Stimulated activated CD4-positive, alpha-beta T cell treated with anti-CD3 and anti-CD28 coated beads, Interleukin-12 subunit alpha, Interleukin-12 subunit beta, amount 100 ng/mL, for 24 hours (primary cell): ENCODE measurements around the gene ATP2B2.

Experiments used
- DNase-seq, 2 experiments: peaks; one replicate each; pipeline ENCODE4 v3.0.0-alpha.2; 2020; ENCODE audit warnings: low read depth in 2 of 2

The ATP2B2 gene

DNA sequence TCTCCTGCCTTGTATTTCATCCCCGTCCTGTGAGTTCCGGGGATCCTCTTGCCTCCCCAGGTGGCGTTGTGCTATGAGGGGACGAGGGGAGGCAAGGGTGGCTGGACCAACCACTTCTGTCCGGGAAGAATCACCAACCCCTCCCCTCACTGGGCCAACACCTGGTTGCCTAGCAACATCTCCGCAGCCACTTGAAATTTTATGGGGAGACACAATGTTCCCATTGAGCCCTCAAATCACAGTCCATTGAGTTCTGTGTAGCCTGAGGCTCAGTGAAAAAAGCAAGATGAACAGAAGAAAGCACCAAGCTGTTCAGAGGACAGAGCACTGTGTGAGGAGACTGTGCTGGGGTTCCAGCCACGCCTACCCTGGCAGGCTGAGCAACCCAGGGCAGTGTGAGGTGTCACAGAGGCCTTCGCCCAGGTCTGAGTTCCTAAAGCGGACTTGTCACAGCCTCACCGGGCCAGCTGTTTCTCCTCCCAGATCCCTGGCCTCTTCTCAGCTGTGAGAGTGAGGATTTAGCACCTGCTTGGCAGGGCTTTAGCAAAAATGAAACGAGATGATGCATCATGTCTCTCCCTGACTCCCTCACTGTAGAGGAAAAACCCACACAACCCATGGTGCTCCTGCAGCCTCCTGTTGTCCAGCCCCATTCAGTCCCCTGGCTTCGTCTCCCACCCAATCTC is 76.8 kb downstream of the ATP2B2 start:
- DNase-seq: no peak

DNA sequence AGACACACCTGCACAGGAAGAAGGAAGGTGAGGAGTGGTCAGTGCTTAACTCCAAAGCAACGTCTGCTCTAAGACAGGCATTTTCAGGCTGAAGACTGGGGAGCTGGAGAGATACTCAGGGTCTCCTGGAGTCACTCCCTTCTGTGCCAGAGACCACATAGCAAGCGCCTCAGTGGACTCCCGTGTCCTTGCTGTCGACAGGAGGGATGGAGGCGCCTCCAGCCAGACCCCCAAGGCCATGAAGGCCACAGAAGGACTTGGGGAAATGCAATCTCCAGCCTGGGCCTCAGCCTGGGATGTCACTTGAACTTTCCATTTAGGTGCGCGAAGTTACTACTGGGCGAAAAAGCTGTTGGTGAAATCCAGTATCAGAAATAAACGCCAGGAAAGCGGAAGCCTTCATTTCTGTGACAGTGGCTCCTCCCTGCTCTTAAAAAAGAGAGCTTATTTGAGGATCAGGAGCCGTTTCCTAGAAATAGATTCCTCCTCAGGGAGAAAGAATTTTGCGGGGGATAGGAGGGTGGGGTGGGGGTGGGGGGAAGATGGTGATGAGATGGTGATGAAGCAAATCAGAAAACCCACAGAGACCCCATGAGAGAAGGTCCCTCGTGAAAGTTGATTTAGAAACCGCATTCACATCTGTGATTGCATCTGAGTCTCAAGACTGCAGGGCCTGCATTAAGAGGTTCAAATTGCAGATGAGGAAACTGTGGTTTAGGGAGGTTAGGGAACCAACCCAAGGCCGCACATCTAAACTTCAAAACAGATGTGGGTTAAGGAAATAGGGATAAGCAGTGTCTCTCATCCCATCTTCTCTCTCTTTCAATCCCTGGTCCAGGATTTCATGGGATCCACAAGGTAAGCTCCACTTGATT is 78.8 kb downstream of the ATP2B2 start:
- DNase-seq: no peak

- no peak for DNase-seq
Observed at GRCh38 chr3:10423171-10423882, 82.1 kb downstream of the ATP2B2 start.

GRCh38 chr3:10421996-10422395 is 83.4 kb downstream of the ATP2B2 start:
- no peak for DNase-seq

GRCh38 chr3:10420745-10421475 is 84.5 kb downstream of the ATP2B2 start:
- DNase-seq: no peak

GRCh38 chr3:10419637-10420232 is 85.7 kb downstream of the ATP2B2 start:
- DNase-seq: peak in 1 of 2 experiments; percentile 13

GRCh38 chr3:10417847-10418246 is 87.5 kb downstream of the ATP2B2 start:
- DNase-seq: no peak

DNA sequence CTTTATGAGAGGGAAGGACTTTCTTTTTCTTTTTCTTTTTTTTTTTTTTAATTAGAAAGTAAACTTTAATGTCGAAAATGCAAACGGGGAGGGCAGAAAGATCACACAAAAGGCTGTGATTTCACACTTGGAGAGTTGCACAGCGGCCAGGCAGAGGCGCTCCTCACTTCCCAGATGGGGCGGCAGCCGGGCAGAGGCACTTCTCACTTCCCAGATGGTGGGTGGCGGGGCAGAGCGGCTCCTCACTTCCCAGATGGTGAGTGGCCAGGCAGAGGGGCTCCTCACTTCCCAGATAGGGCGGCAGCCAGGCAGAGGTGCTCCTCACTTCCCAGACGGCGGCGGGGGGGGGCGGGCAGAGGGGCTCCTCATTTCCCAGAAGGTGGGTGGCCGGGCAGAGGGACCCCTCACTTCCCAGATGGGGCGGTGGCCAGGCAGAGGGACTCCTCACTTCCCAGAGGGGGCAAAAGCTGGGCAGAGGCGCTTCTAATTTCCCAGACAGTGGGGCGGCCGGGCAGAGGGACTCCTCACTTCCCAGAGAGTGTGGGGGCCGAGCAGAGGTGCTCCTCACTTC is 88.6 kb downstream of the ATP2B2 start:
- no peak for DNase-seq

- DNase-seq: no peak
Observed at GRCh38 chr3:10413041-10413440, 92.3 kb downstream of the ATP2B2 start.

DNA sequence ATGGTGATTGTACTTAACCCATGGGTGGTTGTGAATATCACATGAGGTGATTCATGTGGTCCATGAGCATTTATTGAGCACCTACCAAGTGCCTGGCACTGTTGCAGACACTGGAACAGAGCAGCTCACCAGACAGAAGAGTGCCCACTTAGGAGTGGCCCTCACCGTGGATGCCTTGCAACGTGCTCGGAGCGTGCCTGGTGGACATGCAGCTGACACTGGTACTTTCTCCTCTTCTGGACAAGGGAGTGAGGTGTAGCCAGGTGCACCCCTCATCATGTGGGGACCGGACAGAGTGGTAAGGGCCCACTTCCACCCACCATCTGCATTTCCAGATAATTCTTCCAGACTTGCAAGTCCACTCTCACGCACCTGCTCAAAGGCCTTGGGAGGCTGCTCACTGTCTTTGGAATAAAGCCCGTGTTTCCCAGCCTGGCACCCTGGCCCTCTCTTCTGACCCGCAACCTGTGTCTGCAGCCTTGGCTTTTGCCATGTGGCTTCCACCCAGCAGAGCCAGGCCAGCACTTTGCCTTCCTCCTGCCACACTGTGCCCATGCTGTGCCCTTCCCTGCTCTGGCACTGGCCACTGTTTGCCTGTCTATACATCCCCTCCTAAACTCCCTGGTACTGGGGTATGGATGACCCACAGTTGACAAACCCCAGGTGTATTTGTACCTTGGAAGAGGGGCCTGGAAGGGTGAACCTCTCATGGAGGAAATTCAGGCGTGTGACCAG is 93.6 kb downstream of the ATP2B2 start:
- DNase-seq: no peak

DNA sequence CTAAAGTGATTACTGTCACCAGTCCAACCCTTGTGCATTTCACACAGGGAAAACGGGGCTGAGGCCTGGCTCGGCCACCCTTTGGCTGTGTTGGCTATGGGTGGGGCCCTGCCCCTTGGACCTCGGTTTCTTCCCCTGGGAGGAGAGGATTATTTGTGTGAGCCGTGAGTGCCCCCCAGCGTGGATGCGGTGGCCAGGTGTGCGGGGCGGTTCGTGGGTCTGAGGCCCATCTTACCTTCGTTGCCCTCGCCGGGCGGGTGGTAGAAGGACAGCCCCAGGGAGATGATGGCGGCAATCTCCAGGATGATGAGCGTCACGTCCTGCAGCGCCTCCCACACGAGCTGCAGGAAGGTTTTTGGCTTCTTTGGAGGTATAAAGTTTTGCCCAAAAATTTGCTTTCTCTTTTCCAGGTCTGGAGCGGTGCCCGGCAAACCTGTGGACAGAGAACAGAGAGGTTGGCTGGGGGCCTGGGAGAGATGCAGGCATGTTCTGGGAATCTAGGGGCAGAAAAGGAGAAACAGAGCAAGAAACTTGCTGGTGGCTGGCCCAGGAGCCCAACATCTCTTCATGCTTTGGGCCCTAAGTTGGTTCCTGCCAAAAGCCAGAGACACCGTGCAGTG is 94.9 kb downstream of the ATP2B2 start:
- DNase-seq: no peak

DNA sequence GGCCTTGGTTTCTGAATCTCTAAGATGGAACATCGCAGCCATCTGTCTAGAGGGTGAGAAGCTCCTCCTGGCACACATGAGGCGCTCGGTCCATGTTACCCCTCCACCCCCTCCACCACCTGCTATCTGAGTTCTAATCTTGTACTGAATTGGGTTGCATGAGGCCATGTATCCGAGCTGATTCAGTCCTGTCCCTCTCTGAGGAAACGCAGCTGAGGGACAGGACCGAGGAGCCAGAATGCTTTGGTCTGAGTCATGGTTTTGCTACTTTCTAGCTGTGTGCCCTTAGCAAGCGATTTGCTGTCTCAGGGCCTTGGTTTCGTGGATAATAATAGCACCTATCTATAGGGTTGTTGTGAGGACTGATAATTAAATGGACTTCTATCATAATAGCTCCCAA is 96.7 kb downstream of the ATP2B2 start:
- no peak for DNase-seq

DNA sequence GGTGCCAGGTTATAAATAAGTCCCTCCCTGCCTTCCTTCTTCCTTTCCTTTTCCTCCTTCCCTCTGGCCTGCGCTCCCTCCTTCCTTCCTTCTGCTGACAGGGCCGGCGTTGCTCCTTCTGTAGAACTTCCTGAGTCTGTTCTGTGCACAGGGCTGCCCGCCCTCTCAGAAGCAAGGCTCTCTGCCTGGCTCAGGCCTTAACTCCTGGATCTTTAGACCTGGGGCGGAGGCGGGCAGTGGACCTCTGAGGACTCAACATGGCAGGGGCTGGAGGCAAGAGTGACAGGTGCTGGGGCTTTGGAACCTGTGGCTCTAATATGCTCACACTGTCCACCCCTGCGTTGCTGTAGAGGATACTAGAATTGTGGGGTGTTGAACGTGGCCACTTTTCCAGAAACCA is 98.0 kb downstream of the ATP2B2 start:
- no peak for DNase-seq

GRCh38 chr3:10406414-10406813 is 99.0 kb downstream of the ATP2B2 start:
- no peak for DNase-seq

DNA sequence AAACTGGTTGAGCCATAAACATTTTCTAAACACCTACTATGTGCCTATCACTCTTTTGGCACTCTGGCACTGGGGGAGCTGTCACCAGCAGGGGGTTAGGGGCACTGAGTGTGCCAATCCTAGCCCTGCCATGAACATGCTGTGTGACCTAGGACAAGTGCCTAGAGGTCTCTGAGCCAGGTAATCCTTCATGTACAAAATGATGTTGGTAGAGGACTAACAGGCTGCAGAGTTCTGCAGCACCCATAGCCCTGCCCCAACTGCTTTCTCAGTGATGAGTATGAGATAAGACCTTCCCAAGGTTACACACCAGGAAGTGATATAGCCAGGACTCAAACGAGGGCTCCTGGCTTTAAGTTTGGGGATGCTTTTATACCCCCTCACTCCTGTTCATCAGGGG is 99.6 kb downstream of the ATP2B2 start:
- DNase-seq: no peak

GRCh38 chr3:10404876-10405275 is 100.5 kb downstream of the ATP2B2 start:
- DNase-seq: no peak

- DNase-seq: no peak
Observed at GRCh38 chr3:10404377-10404776, 101.0 kb downstream of the ATP2B2 start.

DNA sequence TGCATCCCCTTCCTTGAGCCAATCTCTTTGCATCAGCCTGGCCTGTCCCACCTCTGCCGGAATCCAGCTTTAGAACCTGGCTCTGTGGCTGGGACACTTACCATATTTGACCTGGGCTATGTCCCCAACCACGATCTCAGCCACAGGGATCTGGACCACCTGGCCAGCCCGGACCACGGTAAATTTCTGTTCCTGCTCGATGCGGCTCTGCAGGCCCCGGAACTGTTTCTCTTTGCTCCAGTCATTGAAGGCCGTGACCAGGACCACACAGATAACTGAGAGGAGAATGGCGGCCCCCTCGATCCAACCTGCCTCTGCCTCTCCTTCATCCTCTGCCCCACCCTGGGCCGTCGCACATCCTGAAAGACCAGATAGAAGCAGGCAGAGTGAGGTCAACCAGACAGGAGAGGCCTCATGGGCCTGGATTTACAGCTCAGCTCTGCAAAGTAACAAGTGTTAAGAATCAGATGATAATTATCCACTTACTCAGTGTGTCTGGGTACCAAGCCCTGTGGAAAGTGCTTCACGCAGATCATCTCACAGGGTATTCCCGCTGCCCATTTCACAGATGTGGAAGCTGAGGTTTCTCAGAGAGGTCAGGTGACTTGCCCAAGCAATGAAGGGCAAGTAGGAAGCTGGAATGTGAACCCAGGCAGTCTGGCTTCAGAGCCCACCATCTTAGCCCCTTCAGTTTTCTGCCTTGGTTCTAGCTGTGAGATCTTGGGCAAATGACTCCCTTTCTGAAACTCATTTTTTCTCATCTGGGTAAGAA is 103.2 kb downstream of the ATP2B2 start:
- no peak for DNase-seq
